ENCODE results near the gene LRRC7.

DNA sequence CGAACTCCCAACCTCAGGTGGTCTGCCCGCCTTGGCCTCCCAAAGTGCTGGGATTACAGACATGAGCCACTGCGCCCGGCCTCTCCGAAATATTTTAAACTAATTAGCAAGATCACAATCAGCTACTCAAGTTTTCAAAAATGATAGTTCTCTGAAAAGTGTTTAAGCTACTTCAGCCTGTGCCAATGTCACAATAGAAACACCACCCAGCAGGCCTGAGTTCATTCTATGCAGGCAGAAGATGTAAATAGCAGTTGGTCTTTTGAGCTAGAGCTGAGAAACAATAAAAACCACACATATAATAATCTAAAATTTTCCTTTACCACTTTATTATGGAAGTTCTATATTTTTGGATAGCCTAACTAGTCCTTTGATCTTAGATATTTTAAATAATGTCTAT, 541.5 kb downstream of the LRRC7 start:
- TF ChIP-seq, protein P1, sequence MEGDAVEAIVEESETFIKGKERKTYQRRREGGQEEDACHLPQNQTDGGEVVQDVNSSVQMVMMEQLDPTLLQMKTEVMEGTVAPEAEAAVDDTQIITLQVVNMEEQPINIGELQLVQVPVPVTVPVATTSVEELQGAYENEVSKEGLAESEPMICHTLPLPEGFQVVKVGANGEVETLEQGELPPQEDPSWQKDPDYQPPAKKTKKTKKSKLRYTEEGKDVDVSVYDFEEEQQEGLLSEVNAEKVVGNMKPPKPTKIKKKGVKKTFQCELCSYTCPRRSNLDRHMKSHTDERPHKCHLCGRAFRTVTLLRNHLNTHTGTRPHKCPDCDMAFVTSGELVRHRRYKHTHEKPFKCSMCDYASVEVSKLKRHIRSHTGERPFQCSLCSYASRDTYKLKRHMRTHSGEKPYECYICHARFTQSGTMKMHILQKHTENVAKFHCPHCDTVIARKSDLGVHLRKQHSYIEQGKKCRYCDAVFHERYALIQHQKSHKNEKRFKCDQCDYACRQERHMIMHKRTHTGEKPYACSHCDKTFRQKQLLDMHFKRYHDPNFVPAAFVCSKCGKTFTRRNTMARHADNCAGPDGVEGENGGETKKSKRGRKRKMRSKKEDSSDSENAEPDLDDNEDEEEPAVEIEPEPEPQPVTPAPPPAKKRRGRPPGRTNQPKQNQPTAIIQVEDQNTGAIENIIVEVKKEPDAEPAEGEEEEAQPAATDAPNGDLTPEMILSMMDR (conservative IDR thresholded peaks at IDR 0.05 in 1 of 2, IDR thresholded peaks at IDR 0.05 in 1 of 2; ENCODE audit: low read depth in 1 of 2, low read length in 2 of 2) = no peak
- TF ChIP-seq EZH2 (IDR thresholded peaks at IDR 0.05; ENCODE audit: low read length, missing control alignments) = no peak

All from fibroblast of lung (primary cell).